GM12878 (cell line): ENCODE measurements around the gene BTBD8. TPM values are rescaled to one million over a fixed set of nuclear protein-coding genes. Genes with fewer than 3 reads are reported as not detected.

Source experiments
- ATAC-seq: fragments of 200-7000 bp; cut with Tn5 transposase; 3 replicates; pipeline ENCODE4 v1.9.1; 2020; ENCODE audit warnings: mild to moderate bottlenecking, moderate library complexity
- BruUV-seq: library from RNA; stranded (reverse); fragments of 400-500 nt; replicated peaks from 2 replicates; lab custom pipeline; 2021; lab: Mats Ljungman, UMichigan
- CTCF ChIA-PET: fragments of 300-600 bp; sonication (Branson Sonifier 250); formaldehyde crosslinking; extraction: SDS; loops from one replicate; lab custom pipeline; 2021; ENCODE audit warnings: inconsistent platforms; lab: Yijun Ruan, JAX
- POLR2A ChIA-PET: fragments of 350-600 bp; formaldehyde crosslinking; extraction: SDS; loops from one replicate; lab custom pipeline; 2021; ENCODE audit warnings: inconsistent platforms; lab: Charles Lee
- RAD21 ChIA-PET: fragments of 300-600 bp; sonication (Branson Sonifier 250); formaldehyde crosslinking; loops from one replicate; lab custom pipeline; 2023; ENCODE audit warnings: antibody characterized with exemption; ENCODE audit not compliant: unreplicated experiment; lab: Charles Lee
- SMC1A ChIA-PET: fragments of 300-600 bp; sonication (Branson Sonifier 250); formaldehyde crosslinking; loops from one replicate; lab custom pipeline; 2023; ENCODE audit not compliant: unreplicated experiment, uncharacterized antibody; lab: Charles Lee
- DNase-seq: peaks from one replicate; pipeline ENCODE4 v3.0.0-alpha.2; 2011; ENCODE audit warnings: low read depth, low spot score
- FAIRE-seq: peaks from 3 replicates; lab custom pipeline; 2011; peaks lifted over from hg19 to GRCh38; lab: Jason Lieb, UNC
- H2AFZ ChIP-seq: 2 replicates; pipeline ENCODE4 v1.6.0; 2011; ENCODE audit warnings: low read depth, low read length, control low read depth; ENCODE audit not compliant: control insufficient read depth
- H3K27ac ChIP-seq: 2 replicates; pipeline ENCODE4 v1.5.1; 2011; ENCODE audit warnings: control low read depth; ENCODE audit not compliant: control insufficient read depth, insufficient read depth
- H3K27me3 ChIP-seq, 2 experiments: replicated peaks in 1 of 2; 2 replicates each; pipeline versions ENCODE4 v1.6.0 to v1.6.1; 2011; ENCODE audit warnings: low read length in 1 of 2; ENCODE audit not compliant: control insufficient read depth in 2 of 2, insufficient read depth in 2 of 2
- H3K36me3 ChIP-seq, 2 experiments: 2 replicates each; pipeline ENCODE4 v1.5.1; 2011; ENCODE audit warnings: low read length in 1 of 2; ENCODE audit not compliant: control insufficient read depth in 2 of 2, insufficient read depth in 2 of 2
- H3K4me1 ChIP-seq: 2 replicates; pipeline ENCODE4 v1.6.1; 2011; ENCODE audit warnings: mild to moderate bottlenecking, low read length, moderate library complexity, mixed read lengths; ENCODE audit not compliant: control insufficient read depth, insufficient read depth
- H3K4me2 ChIP-seq: 2 replicates; pipeline ENCODE4 v1.6.0; 2011; ENCODE audit warnings: control low read depth; ENCODE audit not compliant: control insufficient read depth, insufficient read depth
- H3K4me3 ChIP-seq: fragments of 200-600 bp; sonication (generic); 2 replicates; pipeline ENCODE4 v1.5.1; 2016
- H3K79me2 ChIP-seq: 2 replicates; pipeline ENCODE4 v1.6.0; 2011; ENCODE audit warnings: low read length; ENCODE audit not compliant: control insufficient read depth, insufficient read depth
- H3K9ac ChIP-seq: 2 replicates; pipeline ENCODE4 v1.8.0; 2011; ENCODE audit warnings: low read length, control low read depth, mixed read lengths; ENCODE audit not compliant: control insufficient read depth, insufficient read depth
- H3K9me3 ChIP-seq: replicated peaks from 3 replicates; pipeline ENCODE4 v1.5.1; 2011; ENCODE audit warnings: mild to moderate bottlenecking, low read length; ENCODE audit not compliant: control insufficient read depth, insufficient read depth
- H4K20me1 ChIP-seq: 2 replicates; pipeline ENCODE4 v1.6.0; 2011; ENCODE audit not compliant: control insufficient read depth, insufficient read depth
- BMI1 ChIP-seq: fragments of 450-650 bp; IDR thresholded peaks from 2 replicates; pipeline ENCODE4 v1.6.1; 2016; ENCODE audit warnings: mild to moderate bottlenecking, moderate library complexity, borderline replicate concordance
- RAD51 ChIP-seq: fragments of 450-650 bp; IDR thresholded peaks from 2 replicates; pipeline ENCODE4 v1.6.1; 2016; ENCODE audit warnings: moderate library complexity, mild to moderate bottlenecking, inconsistent platforms
- WGBS: methylation state at CpG from one replicate; pipeline ENCODE4 v1.1.6; 2016; ENCODE audit warnings: low lambda C conversion rate; ENCODE audit not compliant: insufficient replicate concordance, insufficient coverage; ENCODE audit errors: missing lambda C conversion rate; 5-methylcytosine and 5-hydroxymethylcytosine counted together
- in situ Hi-C: fragments of 300-500 bp; cut with MboI; formaldehyde crosslinking; loops from 9 replicates; pipeline ENCODE4 v1.14.3; 2018; ENCODE audit warnings: mixed read lengths
- intact Hi-C: fragments of 100-400 bp; cut with micrococcal nuclease; formaldehyde crosslinking; loops from one replicate; pipeline ENCODE4 v1.14.2; 2022; ENCODE audit not compliant: unreplicated experiment
- polyA plus RNA-seq, 11 experiments: library from polyadenylated mRNA; depleted of rRNA in 4 of 11; unstranded in 6 of 11; stranded (reverse) in 5 of 11; fragments of >200 nt; fragmentation: Nextera tagmentation in 4 of 11; fragmentation: Illumina TruSeq in 1 of 11; extraction: Ambion mirVana in 4 of 11; extraction: Trizol in 1 of 11; gene quantifications; 1 replicate in 1 of 11; 2 replicates in 10 of 11; pipeline versions ENCODE4 v1.2.1 to v1.2.3, GENCODE V29; 2011 to 2016; ENCODE audit warnings: inconsistent platforms in 2 of 11, missing spikeins in 2 of 11, low read depth in 1 of 11
- total RNA-seq, 4 experiments: library from RNA; depleted of rRNA in 3 of 4; stranded (reverse); fragments of >200 nt in 3 of 4; fragmentation: Illumina TruSeq in 1 of 4; extraction: Trizol in 1 of 4; gene quantifications; 2 replicates each; pipeline versions ENCODE4 v1.2.1 to v1.2.3, GENCODE V29; 2013 to 2021
- TF ChIP-seq, protein P1 (sequence below): IDR thresholded peaks from 2 replicates; pipeline ENCODE4 v1.6.1; 2011; ENCODE audit warnings: borderline replicate concordance, low read depth, mild to moderate bottlenecking, moderate library complexity, low read length; ENCODE audit not compliant: insufficient read depth, poor library complexity, severe bottlenecking
- TF ChIP-seq, protein P2 (sequence below): fragments of 450-650 bp; formaldehyde crosslinking; IDR thresholded peaks from 2 replicates; pipeline ENCODE4 v1.4.0; 2020; ENCODE audit warnings: mild to moderate bottlenecking, moderate library complexity

Gene BTBD8
- total and polyA plus RNA-seq, 10 of the 15 experiments (the other 5 are each of a cell fraction or from before 2014, with no cell fraction given): 0.07 to 0.32 (median 0.19) TPM; not detected in 1

DNA sequence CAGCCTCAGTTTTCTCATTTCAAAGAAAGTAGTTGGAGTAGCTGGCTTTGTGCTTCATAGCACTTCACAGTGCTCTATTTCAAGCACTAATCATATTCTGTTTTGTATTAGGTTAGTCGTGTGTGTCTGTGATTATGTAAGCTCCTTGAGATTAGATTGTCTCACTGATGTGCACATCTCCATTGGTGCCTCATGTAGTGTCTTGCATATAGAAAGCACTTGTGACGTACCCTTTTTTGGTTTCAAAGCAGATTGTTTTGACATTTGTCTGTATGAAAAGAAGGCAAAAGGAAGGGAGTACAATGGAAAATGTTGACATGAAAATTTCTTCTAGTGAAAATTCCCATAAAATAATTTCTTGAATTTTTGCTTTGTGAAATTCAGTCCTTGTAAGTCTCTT lies 13.9 kb downstream of the BTBD8 start:
- FAIRE-seq (no peak), DNase-seq (no peak), ATAC-seq (no peak)
- ChIA-PET POLR2A (no interaction called here), CTCF (no interaction called here), RAD21 (no interaction called here), SMC1A (no interaction called here)
- H3K79me2 ChIP-seq: no peaks in the 10 kb centered on the region
- 43% methylated on average over 2 of the region's 2 CpGs for WGBS
- BruUV-seq: no TSS peak
- in situ Hi-C loops (no loop called here), intact Hi-C loops (no loop called here)
- no peaks in the 10 kb centered on the region for H3K27me3 ChIP-seq
- H3K4me1 ChIP-seq: no peaks in the 10 kb centered on the region
- no peak overlapping the region for H2AFZ ChIP-seq
- no peaks in the 10 kb centered on the region for H4K20me1 ChIP-seq
- no peaks in the 10 kb centered on the region for H3K9me3 ChIP-seq
- no peak overlapping the region for H3K4me3 ChIP-seq
- no peaks in the 10 kb centered on the region for H3K36me3 ChIP-seq
- H3K9ac ChIP-seq: no peak overlapping the region
- H3K27ac ChIP-seq: no peak overlapping the region
- H3K4me2 ChIP-seq: no peak overlapping the region
- TF ChIP-seq, protein P1, sequence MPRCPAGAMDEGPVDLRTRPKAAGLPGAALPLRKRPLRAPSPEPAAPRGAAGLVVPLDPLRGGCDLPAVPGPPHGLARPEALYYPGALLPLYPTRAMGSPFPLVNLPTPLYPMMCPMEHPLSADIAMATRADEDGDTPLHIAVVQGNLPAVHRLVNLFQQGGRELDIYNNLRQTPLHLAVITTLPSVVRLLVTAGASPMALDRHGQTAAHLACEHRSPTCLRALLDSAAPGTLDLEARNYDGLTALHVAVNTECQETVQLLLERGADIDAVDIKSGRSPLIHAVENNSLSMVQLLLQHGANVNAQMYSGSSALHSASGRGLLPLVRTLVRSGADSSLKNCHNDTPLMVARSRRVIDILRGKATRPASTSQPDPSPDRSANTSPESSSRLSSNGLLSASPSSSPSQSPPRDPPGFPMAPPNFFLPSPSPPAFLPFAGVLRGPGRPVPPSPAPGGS: no peak
- TF ChIP-seq RAD51: no peak

DNA sequence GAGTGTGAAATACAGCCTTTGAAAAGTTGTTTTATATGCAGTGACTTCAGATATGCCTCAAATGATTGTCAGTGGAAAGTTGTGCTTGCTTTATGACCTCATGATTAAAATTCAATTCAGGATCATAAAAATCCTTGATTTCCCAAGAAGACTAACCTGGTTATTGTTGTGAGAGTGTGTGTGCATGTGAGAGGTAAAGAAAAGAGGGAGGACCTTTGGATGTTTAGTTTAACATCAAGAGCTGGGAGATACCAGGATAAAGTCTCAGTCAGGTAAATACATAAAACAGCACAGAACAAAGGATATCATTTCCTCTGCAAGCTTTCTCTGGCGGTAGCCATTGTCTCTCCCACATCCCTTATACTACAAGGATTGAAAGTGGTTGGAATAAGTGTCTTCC lies 14.4 kb downstream of the BTBD8 start:
- intact Hi-C loops (no loop called here), in situ Hi-C loops (no loop called here)
- Histone ChIP-seq H3K4me2 (no peak overlapping the region), H2AFZ (no peak overlapping the region), H3K9ac (no peak overlapping the region), H3K4me1 (no peaks in the 10 kb centered on the region), H3K9me3 (no peaks in the 10 kb centered on the region), H3K4me3 (no peak overlapping the region), H3K27ac (no peak overlapping the region), H3K27me3 (no peaks in the 10 kb centered on the region), H3K36me3 (no peaks in the 10 kb centered on the region), H3K79me2 (no peaks in the 10 kb centered on the region), H4K20me1 (no peaks in the 10 kb centered on the region)
- BruUV-seq: no TSS peak
- RAD21 ChIA-PET: no interaction called here
- WGBS: 53% methylated on average over 1 of the region's 1 CpG
- SMC1A ChIA-PET: no interaction called here
- CTCF ChIA-PET: no interaction called here
- FAIRE-seq: no peak
- ATAC-seq: no peak
- no peak for DNase-seq
- TF ChIP-seq, protein P2, sequence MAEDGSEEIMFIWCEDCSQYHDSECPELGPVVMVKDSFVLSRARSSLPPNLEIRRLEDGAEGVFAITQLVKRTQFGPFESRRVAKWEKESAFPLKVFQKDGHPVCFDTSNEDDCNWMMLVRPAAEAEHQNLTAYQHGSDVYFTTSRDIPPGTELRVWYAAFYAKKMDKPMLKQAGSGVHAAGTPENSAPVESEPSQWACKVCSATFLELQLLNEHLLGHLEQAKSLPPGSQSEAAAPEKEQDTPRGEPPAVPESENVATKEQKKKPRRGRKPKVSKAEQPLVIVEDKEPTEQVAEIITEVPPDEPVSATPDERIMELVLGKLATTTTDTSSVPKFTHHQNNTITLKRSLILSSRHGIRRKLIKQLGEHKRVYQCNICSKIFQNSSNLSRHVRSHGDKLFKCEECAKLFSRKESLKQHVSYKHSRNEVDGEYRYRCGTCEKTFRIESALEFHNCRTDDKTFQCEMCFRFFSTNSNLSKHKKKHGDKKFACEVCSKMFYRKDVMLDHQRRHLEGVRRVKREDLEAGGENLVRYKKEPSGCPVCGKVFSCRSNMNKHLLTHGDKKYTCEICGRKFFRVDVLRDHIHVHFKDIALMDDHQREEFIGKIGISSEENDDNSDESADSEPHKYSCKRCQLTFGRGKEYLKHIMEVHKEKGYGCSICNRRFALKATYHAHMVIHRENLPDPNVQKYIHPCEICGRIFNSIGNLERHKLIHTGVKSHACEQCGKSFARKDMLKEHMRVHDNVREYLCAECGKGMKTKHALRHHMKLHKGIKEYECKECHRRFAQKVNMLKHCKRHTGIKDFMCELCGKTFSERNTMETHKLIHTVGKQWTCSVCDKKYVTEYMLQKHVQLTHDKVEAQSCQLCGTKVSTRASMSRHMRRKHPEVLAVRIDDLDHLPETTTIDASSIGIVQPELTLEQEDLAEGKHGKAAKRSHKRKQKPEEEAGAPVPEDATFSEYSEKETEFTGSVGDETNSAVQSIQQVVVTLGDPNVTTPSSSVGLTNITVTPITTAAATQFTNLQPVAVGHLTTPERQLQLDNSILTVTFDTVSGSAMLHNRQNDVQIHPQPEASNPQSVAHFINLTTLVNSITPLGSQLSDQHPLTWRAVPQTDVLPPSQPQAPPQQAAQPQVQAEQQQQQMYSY (CRISPR knock-in tag): no peak
- TF ChIP-seq BMI1: no peak
- POLR2A ChIA-PET: no interaction called here
